ENCODE data around the gene TIMP1.
A peak's percentile ranks its signal among the peaks of the same experiment; 100 is the strongest.
"Not testable (repeated sequence)": the region's sequence is repeated elsewhere in the genome, so short reads cannot be mapped to it uniquely, and the experiment has no call there.

TIMP1 gene

DNA sequence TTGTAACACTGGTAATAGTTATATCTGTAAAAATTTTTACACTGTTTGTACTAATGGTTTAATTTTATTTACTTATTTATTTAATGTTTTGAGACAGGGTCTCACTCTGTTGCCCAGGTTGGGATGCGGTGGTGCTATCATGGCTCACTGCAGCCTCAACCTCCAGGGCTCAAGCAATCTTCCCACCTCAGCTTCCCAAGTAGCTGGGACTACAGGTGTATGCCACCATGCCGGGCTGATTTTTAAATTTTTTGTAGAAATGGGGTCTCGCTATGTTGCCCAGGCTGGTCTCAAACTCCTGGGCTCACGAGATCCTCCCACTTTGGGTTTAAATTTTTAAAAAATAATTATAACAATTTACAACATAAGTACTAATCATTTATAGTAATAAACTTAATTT lies 20.9 kb downstream of the TIMP1 start:
- DNase-seq (ENCODE audit: low read depth in 2 of 2), result not testable (repeated sequence)

DNA sequence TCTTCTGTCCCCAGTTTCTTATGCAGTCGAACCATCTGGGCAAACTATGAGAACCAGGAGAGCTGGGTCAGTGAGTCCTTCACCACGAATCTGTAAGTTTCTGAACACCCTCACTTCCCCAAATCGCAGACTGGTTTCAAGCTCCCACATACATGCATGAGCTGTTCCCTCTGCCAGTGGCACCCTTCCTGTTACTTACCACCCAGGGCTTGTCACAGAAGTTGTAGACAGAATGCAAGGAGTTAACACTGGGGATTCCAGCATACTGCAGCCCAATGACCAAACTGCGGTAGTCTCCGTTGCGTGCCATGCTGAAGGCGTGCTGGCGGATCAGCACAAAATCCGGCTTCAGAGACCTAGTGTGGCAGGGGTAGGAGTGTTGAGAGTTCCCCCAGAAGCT lies 22.8 kb downstream of the TIMP1 start:
- DNase-seq (ENCODE audit: low read depth in 2 of 2), result no peak

DNA sequence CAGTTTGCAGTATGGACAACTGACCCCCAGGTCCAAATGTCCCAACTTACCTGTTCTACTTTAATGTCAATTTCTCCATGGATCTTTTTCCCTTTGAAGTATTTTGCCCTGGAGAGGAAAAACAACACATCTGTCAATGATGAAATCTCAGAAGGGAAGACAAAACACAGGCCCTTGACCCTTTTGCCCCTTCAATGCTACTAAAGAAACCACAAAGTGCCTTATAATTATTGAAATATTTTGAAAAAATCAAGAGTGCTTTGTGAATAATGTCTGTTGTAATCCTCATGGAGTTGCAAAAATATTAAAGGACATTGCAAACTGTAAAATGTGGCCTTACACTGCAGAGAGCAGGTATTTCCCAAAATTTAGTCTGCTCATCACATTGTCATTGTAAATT lies 24.9 kb downstream of the TIMP1 start:
- DNase-seq (ENCODE audit: low read depth in 2 of 2), result no peak

DNA sequence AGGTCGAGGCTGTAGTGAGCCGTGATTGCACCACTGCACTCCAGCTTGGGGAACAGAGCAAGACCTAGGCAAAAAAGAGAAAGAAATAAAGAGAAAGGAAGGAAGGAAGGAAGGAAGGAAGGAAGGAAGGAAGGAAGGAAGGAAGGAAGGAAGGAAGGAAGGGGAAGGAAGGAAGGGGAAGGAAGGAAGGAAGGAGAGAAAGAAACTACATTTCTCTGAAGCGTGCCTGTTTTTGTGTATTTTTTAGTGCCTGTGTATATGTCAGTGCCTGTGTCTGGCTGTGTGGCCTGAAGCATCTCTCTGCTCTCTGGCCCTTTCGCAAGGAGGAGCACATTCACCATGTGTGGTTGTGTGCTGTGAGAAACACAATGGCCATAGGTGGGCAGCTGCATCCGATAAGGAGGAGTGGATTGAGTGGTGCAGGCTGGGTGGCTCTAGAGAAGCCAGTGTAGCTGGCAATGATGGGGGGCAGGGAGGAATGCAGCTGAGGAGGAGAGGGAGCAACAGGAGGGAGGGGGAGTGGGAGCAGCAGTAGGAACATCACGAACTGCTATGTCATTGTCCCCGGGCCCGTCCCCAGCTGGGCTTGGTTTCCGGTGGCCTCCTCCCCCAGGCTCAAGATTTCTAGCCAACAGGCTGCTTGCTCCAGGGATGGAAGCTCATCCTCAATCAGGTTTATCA lies 26.0 kb downstream of the TIMP1 start:
- DNase-seq (ENCODE audit: low read depth in 2 of 2), result no peak

DNA sequence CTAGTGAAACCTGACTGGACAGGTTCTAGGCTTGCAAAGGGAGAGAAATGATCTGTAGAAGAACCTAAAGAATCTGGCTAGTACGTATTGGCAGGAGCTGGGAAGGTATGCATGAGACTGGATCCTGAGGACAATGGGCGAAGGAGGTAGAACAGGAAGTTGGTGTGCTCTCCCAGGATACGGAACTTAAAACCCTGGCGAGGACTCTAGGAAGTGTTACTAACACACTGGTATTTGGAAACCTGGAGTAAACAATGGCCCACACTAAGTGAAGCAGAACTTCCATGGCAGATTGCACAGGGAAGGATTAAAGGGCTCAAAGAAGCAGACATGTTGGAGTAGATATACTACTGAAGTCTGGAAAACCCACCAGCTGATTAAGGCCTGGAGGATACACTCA lies 28.3 kb downstream of the TIMP1 start:
- DNase-seq (ENCODE audit: low read depth in 2 of 2), result no peak

DNA sequence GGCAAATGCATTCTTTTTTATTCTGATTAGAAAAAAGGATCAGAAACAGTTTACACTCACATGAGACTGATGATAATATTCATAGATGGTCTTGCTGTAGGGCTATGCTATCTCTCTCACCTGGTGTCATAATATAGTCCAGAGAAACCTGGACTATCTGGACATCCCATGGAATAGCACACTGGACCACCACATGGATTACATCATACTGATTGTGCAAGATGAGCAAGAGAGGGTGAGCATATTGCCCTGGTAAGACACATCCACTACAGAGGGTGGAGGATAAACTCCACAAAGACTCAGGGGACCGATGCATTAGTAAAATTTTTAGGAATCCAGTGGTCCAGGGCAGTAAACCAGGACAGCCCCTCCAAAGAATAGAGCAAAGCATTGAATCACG lies 29.3 kb downstream of the TIMP1 start:
- DNase-seq (ENCODE audit: low read depth in 2 of 2), result no peak

DNA sequence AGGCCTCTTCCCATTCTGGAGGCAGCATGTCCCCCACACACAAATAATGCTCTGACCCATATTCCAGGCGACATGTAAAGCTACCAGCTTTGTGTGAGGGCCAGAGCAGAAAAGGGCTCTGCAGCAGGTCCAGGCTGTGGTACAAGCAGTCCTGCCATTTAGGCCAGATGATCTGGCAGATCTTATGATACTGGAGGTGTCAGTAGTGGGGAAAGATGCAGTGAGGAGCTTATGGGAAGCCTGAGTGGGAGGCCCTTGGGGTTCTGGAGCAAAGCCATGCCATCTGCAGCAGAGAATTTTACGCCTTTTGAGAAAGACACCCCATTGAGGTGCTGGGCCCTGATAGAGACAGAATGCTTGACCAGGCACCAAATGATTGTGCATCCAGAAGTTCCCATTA lies 29.7 kb downstream of the TIMP1 start:
- DNase-seq (ENCODE audit: low read depth in 2 of 2), result no peak

DNA sequence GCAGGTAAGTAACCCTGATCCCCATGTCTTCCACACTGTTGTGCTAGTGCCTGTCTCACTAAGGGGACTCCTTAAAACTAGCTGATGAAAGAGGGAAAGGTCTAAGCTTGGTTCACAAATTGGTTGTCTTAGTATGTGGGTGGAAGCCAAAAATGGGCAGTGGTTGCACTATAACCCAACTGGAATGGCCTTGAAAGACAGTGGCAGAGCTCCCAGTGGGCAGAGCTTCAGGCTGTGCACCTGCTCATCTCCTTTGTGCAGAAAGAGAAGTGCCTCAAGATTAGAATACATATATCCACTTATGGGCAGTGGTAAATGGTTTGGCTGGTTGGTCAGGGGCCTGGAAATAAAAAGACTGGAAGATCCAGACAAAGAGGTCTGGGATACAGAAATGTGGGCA lies 30.2 kb downstream of the TIMP1 start:
- no peak for DNase-seq (ENCODE audit: low read depth in 2 of 2)

DNA sequence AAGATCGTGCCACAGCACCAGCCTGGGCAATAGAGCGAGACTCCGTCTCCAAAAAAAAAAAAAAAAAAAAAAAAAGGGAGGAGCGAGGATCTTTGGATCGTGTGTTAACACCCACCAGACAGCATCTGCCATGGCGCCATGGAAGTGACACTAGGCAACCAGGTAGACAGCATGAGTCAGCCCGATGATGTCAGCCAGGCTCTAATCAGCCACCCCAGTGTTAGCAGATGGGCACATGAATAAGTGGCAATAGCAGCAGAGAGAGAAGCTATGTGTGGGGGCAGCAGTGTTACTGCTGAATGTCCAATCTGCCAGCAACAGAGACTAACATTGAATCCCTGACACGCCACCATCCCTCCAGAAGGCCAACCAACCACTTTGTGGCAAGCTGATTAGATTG lies 30.8 kb downstream of the TIMP1 start:
- DNase-seq (ENCODE audit: low read depth in 2 of 2), result no peak

DNA sequence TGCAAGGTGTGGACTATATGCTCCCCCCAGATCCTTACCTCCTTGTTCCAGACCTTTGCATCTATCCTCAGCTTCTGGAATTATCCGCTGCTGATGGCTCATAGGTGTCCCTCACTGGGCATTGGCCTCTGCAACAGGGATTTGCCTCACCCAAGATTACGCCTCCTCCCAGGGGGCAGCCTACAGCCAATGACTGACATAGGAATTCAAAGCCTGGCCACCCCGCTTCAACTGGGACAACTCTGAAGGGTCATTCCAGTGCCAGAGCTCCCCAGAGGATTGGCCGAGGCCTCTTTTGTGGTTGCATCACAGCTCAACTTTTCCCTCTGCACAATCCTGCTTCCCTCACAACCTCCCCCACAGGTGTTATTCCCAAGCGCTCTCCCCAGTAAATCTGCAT lies 32.4 kb downstream of the TIMP1 start:
- no peak for DNase-seq (ENCODE audit: low read depth in 2 of 2)

DNA sequence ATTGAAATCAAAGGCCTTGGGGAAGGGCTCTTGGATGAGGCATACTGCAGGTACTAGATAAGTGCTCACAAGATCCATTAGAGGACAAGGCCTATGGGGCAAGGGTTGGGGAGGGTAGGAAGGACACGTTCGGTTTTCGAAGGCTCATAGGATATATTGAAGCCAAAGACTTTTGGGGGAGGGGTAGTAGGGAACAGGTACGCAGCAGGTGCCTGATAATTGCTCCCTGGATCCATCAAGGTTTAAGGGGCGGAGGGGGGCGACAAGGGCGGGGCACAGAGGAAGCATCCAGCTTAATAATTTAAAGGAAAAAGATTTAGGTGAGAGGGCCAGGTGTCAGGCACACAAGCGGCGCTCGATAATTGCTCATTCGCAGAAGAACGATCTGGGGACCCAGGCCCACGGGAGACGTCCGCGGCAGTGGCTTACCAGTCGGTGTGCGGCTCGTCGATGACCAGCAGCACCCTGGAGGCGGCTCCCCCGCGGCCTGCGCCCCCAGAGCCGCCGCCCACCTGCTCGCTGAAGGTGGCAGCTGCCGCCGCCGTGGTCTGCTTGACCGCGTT lies 36.8 kb downstream of the TIMP1 start:
- no peak for DNase-seq (ENCODE audit: low read depth in 2 of 2)

DNA sequence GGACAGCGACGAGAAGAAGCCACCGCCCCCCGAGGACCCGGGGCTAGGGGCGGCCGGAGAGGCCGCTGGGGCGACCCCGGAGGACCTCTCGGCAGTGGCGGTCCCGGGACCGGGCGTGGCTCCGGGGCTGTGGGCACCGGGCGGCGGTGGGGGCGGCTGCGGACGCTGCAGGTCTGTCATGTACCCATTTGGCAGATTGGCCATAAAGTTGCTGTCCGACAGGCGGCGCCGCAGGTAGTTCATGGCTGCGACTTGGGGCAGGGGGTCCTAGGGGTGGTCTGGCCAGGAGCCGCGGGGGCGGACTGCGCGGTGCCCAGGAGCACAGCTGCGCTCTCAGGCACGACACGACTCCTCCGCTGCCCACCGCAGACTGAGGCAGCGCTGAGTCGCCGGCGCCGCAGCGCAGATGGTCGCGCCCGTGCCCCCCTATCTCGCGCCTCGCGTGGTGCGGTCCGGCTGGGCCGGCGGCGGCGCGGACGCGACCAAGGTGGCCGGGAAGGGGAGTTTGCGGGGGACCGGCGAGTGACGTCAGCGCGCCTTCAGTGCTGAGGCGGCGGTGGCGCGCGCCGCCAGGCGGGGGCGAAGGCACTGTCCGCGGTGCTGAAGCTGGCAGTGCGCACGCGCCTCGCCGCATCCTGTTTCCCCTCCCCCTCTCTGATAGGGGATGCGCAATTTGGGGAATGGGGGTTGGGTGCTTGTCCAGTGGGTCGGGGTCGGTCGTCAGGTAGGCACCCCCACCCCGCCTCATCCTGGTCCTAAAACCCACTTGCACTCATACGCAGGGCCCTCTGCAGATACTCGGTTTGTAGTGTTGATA lies 37.5 kb downstream of the TIMP1 start, which contains the start of gene SYN1:
Gene SYN1, minus strand, starts transcription at position 372 of the 817 bp plus-strand sequence. Its CDS starts 129 bp downstream, at position 243.
- peak; percentile 64 to 65 for DNase-seq (ENCODE audit: low read depth in 2 of 2)

DNA sequence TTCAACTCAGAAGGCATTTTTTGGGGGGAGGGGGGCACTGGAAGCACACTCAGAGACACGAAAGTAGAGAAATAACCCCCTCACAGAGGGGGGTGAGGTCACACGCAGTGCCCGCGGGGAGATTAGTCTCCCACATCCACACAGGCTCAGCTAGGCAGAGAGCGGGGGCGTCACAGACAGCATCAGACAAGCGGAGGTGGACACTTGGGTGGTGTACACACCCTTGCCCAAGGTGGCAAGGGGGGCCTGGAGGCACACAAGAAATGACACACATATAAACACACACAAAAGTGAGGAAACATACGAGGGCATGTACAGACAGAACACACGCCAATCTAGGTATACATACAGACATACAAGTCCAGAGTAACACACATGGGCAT lies 38.1 kb downstream of the TIMP1 start:
- no peak for DNase-seq (ENCODE audit: low read depth in 2 of 2)

DNA sequence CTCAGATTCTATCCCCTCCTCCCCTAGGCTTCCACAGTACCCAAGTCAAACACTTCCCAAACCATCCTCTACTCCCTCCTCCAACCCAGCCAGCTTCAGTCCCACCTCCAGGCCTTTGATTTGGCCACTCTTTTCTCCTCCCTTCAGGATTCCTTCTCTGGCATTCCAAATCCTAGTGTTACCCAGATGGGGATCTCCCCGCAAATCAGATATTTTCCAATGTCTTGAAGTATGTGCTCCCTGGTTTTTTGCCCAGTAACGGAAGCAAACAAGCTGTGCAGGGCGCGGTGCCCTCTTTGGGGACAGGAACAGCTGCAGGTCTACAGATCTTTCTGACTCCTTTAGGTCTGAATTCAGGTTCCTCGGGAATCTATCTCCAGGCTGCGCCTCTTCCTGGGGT lies 39.6 kb downstream of the TIMP1 start:
- no peak for DNase-seq (ENCODE audit: low read depth in 2 of 2)

DNA sequence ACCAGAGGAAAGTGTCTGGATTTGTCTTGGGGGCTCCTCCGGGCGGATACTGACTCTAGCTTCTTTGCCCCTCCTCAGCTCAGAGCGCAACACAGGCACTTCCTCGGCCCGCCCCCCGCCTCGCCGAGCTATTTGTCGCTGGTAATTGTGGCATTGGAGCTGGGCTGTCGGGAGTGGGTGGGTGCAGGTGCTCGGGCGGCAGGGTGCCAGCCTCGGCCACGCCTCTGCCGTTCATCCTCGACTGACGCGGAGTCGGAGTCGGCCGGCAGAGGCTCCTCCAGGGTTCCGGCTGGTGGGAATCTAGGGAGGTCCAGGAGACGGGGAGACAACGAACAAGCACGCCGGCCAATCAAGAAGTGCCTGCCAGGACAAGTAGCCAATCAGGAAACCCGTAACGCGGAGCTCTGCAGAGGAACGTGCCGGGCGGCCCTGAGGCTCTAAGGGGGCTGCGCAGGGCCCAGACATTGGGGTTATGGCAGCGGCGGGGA lies 41.3 kb downstream of the TIMP1 start:
- DNase-seq (ENCODE audit: low read depth in 2 of 2), result no peak

DNA sequence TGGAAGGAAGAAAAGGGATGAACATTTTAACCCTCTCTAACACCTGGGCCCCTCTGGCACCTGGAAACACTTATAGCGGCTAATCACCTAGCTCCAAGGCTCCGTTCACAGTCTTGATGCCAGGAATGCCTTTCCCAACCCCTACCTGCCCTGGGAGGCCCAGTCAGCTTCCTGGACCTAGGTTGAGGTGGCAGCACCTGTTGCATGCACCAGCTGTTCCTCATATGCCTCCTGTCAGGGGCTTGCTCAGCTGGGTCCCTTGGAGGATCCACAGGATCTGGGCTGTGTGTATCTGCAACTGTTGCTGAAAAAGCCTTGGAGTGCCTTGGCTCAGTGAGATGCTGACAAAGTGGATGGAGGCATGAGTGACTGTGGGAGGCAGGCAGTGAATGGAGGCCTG lies 43.1 kb downstream of the TIMP1 start:
- no peak for DNase-seq (ENCODE audit: low read depth in 2 of 2)

DNA sequence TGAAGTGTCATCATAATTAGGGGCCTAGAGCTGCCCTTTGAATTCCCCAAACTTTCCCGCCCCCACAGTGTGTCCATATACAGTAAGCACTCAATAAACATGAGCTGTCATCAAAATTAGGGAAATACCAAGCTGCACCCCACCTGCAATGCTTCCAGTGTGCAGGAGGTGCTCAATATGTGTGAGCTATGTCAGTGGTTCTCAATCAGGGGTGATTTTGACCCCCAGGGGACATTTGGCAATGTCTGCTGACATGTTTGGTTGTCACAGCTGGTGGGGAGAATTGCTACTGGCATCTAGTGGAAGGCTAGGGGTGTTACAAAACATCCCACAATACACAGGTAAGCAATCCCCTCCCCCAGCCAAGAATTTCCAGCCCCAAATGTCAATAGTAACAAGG lies 46.7 kb downstream of the TIMP1 start:
- DNase-seq (ENCODE audit: low read depth in 2 of 2), result no peak

DNA sequence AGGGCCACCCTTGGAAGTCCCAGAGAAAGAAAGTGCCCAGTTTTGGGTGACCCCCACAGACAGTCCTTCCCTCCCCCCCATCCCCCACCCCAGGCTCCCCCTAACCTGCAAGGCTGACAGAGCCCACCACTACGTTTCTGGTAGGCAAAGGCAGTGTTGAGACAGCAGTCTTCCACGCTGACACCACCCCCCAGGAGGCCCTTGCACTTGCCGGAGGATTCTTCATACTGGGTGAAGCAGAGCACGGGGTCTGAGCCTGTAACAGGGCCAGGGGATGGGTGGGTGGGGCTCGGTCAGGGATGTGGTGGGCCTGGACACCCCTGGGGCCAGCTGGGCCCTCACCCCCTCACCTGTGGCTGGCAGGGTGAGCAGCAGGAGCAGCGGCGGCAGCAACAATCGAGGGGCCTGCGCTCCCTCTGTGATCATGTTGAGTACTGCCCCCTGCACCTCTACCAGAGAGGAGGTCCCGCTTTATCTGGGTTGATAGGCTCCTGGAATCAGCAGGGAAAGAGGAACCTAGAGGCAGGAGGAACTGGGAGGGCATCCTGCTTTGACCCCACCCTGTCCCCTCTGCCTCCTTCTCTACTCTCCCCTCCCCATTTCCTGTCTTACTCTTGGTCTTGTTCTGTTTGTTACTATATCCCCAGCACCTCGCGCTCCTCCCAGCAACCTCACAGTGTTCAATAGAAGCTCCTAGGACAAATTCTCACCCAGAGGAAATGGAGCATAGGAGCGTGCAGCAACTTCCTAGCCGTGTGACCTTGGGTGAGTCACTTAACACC lies 47.4 kb downstream of the TIMP1 start, which contains the start of gene CFP:
Gene CFP, minus strand, starts transcription at position 512 of the 782 bp plus-strand sequence. Its CDS starts 86 bp downstream, at position 426.
- DNase-seq (ENCODE audit: low read depth in 2 of 2), result no peak

DNA sequence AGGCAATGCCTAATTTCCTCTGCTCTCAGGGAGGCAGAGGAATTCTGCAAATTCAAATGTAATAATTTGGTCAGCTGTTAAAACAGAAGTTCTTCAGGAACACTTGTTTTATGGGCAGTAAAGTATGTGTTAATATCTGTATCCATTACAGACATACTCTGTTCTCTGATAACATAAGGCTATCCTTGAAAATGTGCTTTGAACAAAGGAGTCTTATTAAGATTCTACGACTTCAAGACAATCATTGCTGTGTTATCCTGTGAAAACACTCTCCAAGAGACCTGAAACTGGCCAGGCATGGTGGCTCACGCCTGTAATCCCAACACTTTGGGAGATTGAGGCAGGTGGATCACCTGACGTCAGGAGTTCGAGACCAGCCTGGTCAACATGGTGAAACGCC lies 49.4 kb downstream of the TIMP1 start:
- DNase-seq (ENCODE audit: low read depth in 2 of 2), result no peak

DNA sequence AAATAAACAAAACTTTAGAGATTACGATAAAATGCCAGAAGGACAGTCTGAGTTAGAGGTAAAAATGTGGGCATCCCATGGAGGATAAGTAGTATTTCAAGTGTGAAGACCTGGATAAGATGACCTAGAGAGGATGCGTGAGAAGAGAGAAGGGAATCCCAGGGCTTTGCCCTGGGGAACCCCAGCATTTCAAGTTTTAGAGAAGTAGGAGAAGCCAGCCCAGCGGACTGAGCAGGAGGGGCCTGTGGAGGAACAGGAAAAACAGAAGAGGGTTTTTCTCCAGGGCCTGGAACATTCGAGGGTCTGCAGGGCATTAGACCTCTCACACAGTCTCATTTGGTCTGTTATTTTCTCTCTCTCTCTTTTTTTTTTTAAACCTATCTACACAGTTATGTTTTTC lies 50.4 kb downstream of the TIMP1 start:
- DNase-seq (ENCODE audit: low read depth in 2 of 2), result no peak

DNA sequence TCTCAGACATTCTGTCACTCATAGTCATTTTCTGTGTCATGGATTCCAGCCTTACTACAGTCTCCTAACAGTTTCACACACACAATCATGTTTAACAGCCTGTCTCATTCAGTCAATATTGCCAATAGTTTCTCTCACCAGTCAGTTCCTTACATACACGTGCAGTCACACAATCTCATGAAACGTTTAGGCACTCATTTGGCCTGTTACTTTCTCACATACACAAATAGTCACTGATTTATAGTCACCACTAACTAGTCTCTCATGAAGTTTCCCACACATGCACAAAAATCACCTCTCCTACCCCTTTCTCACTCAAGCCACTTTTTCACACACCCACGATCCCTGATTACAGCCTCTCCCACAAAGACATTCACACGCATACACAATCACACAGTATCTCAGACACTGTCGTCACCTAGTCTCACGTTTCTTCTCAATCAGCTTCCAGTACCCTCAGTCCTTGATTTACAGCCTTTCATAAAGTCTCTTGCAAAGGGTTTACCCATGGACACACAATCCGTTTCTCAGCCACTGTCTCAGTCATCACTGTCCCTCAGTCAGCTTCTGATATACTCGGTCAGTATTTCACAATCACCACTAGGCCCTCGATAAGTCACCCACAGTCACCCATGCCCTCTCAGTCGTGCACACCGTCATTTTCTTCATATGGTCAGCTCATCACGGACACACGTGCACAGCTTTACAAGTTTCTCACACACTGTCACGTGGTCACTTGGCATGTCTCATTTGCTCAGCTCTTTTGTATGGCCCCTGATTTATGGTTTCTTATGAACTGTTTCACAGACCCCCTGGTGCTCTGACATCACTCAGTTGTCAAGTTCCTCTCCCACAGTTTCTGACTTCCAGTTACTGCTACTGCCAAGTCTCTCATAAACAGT lies 51.7 kb downstream of the TIMP1 start:
- no peak for DNase-seq (ENCODE audit: low read depth in 2 of 2)
